Measurements from ENCODE around the gene IL18R1.

IL18R1 gene

DNA sequence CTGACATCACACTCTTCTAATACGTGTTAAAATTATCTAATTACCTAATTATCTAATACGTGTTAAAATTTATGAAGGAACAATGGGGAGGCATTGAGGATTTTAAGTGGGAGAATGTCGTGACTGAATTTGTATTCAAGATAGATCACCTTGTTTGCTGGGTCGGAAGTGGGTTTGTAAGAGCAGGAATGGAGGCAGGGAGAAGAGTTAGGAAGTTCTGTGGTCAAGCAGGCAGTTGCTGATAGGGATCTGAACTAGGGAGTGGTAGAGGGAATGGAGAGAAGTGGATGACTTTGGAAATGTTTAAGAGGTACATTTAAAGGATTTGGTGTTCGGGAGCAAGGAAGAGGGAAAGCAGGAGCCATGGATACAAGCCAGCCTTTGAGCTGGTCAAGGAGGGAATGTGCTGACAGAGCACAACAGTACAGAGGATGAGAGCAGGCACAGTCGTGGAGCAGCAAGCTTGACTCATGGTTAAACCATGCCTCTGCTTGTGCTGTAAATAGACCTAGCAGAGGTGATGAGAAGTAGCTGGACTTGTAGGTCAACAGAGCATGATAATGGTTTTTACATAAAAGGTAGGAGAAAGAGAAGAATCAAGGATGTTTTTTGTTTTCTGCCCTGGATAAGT is 83.6 kb downstream of the IL18R1 start:
- TF ChIP-seq, protein P1, sequence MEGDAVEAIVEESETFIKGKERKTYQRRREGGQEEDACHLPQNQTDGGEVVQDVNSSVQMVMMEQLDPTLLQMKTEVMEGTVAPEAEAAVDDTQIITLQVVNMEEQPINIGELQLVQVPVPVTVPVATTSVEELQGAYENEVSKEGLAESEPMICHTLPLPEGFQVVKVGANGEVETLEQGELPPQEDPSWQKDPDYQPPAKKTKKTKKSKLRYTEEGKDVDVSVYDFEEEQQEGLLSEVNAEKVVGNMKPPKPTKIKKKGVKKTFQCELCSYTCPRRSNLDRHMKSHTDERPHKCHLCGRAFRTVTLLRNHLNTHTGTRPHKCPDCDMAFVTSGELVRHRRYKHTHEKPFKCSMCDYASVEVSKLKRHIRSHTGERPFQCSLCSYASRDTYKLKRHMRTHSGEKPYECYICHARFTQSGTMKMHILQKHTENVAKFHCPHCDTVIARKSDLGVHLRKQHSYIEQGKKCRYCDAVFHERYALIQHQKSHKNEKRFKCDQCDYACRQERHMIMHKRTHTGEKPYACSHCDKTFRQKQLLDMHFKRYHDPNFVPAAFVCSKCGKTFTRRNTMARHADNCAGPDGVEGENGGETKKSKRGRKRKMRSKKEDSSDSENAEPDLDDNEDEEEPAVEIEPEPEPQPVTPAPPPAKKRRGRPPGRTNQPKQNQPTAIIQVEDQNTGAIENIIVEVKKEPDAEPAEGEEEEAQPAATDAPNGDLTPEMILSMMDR (IDR thresholded peaks at IDR 0.05; ENCODE audit: low read depth, low read length, missing control alignments), result no peak
- H3K4me3 ChIP-seq (replicated peaks; ENCODE audit: low read depth, low read length), result no peak overlapping the region
- DNase-seq (ENCODE audit: extremely low read depth, low read depth), result no peak

DNA sequence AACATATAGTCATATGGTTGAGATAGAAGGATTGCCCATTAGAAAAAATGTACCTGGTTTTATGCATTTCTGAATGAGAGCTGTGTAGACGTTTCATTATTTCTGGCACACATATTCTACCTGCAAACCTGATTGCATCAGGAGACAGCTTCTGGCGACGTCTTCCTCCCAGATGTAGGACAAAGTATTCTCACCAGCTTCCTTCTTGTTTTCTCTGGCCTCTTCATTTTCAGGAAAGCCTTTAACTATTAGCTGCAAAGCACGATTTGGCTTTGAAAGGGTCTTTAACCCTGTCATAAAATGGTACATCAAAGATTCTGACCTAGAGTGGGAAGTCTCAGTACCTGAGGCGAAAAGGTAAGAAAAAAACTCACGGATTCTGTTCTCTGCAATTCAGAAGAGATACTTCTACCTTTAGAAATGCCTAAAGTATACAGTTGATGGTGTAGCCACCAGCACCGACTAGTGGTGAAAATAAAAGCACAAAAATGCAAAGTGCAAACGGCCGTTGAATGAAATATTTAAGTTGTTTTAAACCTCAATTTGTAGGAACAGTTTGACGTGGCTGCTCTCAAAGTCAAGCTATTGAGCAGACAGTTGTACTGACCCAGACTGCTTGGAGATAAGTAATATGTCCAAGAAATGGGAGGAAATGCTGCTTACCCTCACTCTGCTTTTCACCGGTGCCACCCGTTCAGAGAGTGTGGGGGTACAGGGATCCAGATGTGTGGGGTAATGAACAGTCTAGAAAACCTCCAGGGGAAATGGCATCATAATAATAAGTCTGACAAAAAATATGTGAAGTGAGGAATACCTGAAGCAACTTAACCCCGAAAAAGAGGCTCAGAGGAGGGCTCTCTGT is 87.6 kb downstream of the IL18R1 start:
- DNase-seq (ENCODE audit: extremely low read depth, low read depth), result no peak

DNA sequence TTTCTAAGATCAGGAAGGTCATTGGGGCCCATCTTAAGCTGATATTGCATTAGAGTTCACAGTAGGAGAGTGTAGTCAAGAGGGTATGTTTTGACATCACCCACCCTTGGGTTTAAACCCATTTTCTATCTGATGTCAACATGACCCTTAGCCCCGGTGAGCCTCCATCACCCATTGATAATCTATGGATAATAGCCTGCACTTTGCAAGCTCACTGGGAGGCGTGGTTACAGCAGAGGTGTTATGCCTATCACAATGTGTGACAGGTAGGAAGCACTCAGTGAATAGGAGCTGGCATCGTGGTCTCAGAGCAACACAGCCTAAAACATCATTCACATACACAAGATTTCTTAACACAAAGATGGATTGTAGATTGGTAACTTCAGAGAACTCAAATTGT is 88.6 kb downstream of the IL18R1 start:
- TF ChIP-seq, protein P1 (IDR thresholded peaks at IDR 0.05; ENCODE audit: low read depth, low read length, missing control alignments), result no peak
- H3K4me3 ChIP-seq (replicated peaks; ENCODE audit: low read depth, low read length), result no peak overlapping the region
- DNase-seq (ENCODE audit: extremely low read depth, low read depth), result no peak

More for the DNA sequence above, 87.6 kb downstream of the IL18R1 start:
- TF ChIP-seq, protein P1 (IDR thresholded peaks at IDR 0.05; ENCODE audit: low read depth, low read length, missing control alignments), result peak; percentile 64
- no peak overlapping the region for H3K4me3 ChIP-seq (replicated peaks; ENCODE audit: low read depth, low read length)

DNA sequence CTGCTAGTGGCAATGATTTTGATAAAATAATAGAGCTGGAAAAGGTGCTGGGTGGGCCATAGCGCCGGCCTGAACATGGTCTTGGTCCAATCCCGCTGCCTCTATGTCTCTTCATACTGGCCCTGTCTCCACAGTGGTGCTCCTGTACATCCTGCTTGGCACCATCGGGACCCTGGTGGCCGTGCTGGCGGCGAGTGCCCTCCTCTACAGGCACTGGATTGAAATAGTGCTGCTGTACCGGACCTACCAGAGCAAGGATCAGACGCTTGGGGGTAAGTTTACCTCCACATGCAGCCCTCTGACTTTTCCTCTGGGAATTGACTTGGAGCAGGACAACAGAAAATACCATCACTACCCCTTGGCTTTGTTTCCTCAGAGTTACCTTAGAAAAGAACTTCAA is 91.3 kb downstream of the IL18R1 start:
- TF ChIP-seq, protein P1 (IDR thresholded peaks at IDR 0.05; ENCODE audit: low read depth, low read length, missing control alignments), result no peak
- H3K4me3 ChIP-seq (replicated peaks; ENCODE audit: low read depth, low read length), result no peak overlapping the region
- DNase-seq (ENCODE audit: extremely low read depth, low read depth), result no peak
